A673 (cell line): ENCODE data around the gene PSMG3. TPM values are rescaled to one million over a fixed set of nuclear protein-coding genes. Genes with fewer than 3 reads are reported as not detected.

ENCODE experiments used
- BruUV-seq: library from RNA; stranded (reverse); fragments of 400-500 nt; replicated peaks from 2 replicates; lab custom pipeline; 2021; lab: Mats Ljungman, UMichigan
- CTCF ChIA-PET: fragments of 300-600 bp; sonication (Branson Sonifier 250); formaldehyde crosslinking; loops from one replicate; lab custom pipeline; 2022; ENCODE audit warnings: antibody characterized with exemption; lab: Charles Lee
- POLR2A ChIA-PET: fragments of 300-600 bp; sonication (Branson Sonifier 250); formaldehyde crosslinking; loops from one replicate; lab custom pipeline; 2022; ENCODE audit warnings: antibody characterized with exemption; ENCODE audit not compliant: low non-redundant PET; lab: Charles Lee
- DNase-seq: peaks from one replicate; pipeline ENCODE4 v3.0.0-alpha.2; 2015; ENCODE audit warnings: low spot score
- H3K27ac ChIP-seq: fragments of 200-600 bp; sonication (generic); 2 replicates; pipeline ENCODE4 v1.5.1; 2016; ENCODE audit warnings: mixed run types, low read depth, mild to moderate bottlenecking, mixed read lengths, antibody characterized with exemption, low read length; ENCODE audit not compliant: poor library complexity, severe bottlenecking
- H3K27me3 ChIP-seq: fragments of 200-600 bp; sonication (generic); replicated peaks from 2 replicates; pipeline ENCODE4 v1.6.1; 2017; ENCODE audit warnings: mixed run types, low read depth, mild to moderate bottlenecking, mixed read lengths, antibody characterized with exemption, low read length; ENCODE audit not compliant: insufficient read depth, poor library complexity
- H3K36me3 ChIP-seq: fragments of 200-600 bp; sonication (generic); 2 replicates; pipeline ENCODE4 v1.6.1; 2016; ENCODE audit warnings: mixed run types, mild to moderate bottlenecking, mixed read lengths, antibody characterized with exemption, low read length; ENCODE audit not compliant: insufficient read depth, poor library complexity, severe bottlenecking
- H3K4me1 ChIP-seq: fragments of 200-600 bp; sonication (generic); 2 replicates; pipeline ENCODE4 v1.6.1; 2017; ENCODE audit warnings: mixed run types, mild to moderate bottlenecking, mixed read lengths, antibody characterized with exemption, low read length; ENCODE audit not compliant: insufficient read depth, poor library complexity, severe bottlenecking
- H3K4me3 ChIP-seq: fragments of 200-600 bp; sonication (generic); 2 replicates; pipeline ENCODE4 v1.5.1; 2016; ENCODE audit warnings: low read depth, mixed run types, mild to moderate bottlenecking, mixed read lengths, low read length; ENCODE audit not compliant: poor library complexity, severe bottlenecking
- H3K9me3 ChIP-seq: fragments of 200-600 bp; sonication (generic); 2 replicates; pipeline ENCODE4 v1.6.1; 2016; ENCODE audit warnings: mixed run types, low read depth, mild to moderate bottlenecking, mixed read lengths, antibody characterized with exemption, low read length; ENCODE audit not compliant: poor library complexity, severe bottlenecking
- CTCF ChIP-seq: fragments of 300-800, 200-600 bp; sonication (generic); conservative IDR thresholded peaks from 2 replicates; pipeline ENCODE4 v1.5.1; 2017; ENCODE audit warnings: low read depth, mild to moderate bottlenecking, antibody characterized with exemption, low read length, moderate library complexity, mixed read lengths
- EZH2 ChIP-seq: fragments of 200-600 bp; sonication (generic); IDR thresholded peaks from 2 replicates; pipeline ENCODE4 v1.6.1; 2017; ENCODE audit warnings: borderline replicate concordance, low read depth, mild to moderate bottlenecking, mixed read lengths, antibody characterized with exemption, low read length; ENCODE audit not compliant: poor library complexity, severe bottlenecking
- intact Hi-C: fragments of 100-400 bp; cut with micrococcal nuclease; formaldehyde crosslinking; loops from one replicate; pipeline ENCODE4 v1.10.0; 2022; ENCODE audit not compliant: unreplicated experiment
- total RNA-seq: library from RNA; stranded (reverse); gene quantifications from 2 replicates; pipeline ENCODE4 v1.2.3, GENCODE V29; 2021

Gene PSMG3
- total RNA-seq, 1 experiment from 2014 or later, result 54.9 TPM

- POLR2A ChIA-PET, result no interaction called here
- BruUV-seq, result no TSS peak
- no peaks in the 10 kb centered on the region for H3K36me3 ChIP-seq
- no peak overlapping the region for H3K27ac ChIP-seq
- TF ChIP-seq EZH2 (no peak), CTCF (no peak)
- no peak overlapping the region for H3K4me3 ChIP-seq
- no peaks in the 10 kb centered on the region for H3K27me3 ChIP-seq
- no peaks in the 10 kb centered on the region for H3K9me3 ChIP-seq
- H3K4me1 ChIP-seq, result no peaks in the 10 kb centered on the region
- DNase-seq, result no peak
- intact Hi-C loops, result no loop called here
- CTCF ChIA-PET, result no interaction called here
These were observed 22.7 kb downstream of the PSMG3 start for GRCh38 chr7:1546909-1547776.

GRCh38 chr7:1546274-1546908, 23.4 kb downstream of the PSMG3 start:
- H3K36me3 ChIP-seq, result no peaks in the 10 kb centered on the region

More at GRCh38 chr7:1546274-1546908, 23.4 kb downstream of the PSMG3 start:
- POLR2A ChIA-PET, result no interaction called here
- intact Hi-C loops, result no loop called here
- Histone ChIP-seq H3K4me1 (no peaks in the 10 kb centered on the region), H3K27ac (no peak overlapping the region), H3K9me3 (no peaks in the 10 kb centered on the region), H3K27me3 (no peaks in the 10 kb centered on the region), H3K4me3 (no peak overlapping the region)
- no peak for TF ChIP-seq EZH2
- TF ChIP-seq CTCF, result no peak
- no peak for DNase-seq
- no TSS peak for BruUV-seq
- CTCF ChIA-PET, result no interaction called here
